ENCODE results near the gene PLA2G15.

Gene PLA2G15

DNA sequence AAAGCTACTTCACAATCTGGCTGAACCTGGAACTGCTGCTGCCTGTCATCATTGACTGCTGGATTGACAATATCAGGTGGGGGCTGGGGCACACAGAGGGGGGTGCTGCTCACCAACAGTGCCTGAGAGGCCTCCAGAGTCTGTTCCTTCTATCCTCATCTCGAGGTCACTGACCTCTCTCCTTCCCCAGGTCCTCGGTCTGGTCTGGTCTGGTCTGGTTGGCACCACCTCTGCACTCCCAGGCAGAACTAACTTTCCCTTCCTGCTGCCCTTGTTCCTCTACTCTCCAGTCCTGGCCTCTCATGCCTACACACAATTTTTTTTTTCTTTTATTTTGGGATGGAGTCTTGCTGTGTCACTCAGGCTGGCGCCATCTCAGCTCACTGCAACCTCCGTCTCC is 4.2 kb downstream of the PLA2G15 start:
- in situ Hi-C loops (cut with HindIII; ENCODE audit: low sequenced_read_pairs): loop anchor here (5.0 kb wide), 1 partner anchor 83 kb away; no protein-coding TSS in a partner anchor

DNA sequence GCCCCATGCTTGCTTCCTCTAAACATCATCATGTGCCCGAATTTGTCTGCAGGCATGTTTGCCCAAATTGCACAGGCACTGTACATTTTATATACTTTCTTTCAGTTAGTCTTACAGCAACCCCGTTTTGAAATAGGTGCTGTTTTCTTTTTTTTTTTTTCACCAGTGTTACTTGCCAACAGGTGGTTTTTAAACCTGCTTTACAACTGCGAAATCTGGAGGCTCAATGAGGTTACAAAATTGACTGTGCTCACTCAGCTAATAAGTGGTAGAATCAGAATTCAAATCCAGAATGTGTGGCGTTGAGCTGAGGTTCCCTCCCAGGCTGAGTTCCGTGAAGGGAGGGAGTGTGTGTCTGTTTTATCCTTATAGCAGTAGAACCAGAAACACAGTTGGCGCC is 5.8 kb downstream of the PLA2G15 start:
- in situ Hi-C loops (cut with HindIII; ENCODE audit: low sequenced_read_pairs): no loop called here

DNA sequence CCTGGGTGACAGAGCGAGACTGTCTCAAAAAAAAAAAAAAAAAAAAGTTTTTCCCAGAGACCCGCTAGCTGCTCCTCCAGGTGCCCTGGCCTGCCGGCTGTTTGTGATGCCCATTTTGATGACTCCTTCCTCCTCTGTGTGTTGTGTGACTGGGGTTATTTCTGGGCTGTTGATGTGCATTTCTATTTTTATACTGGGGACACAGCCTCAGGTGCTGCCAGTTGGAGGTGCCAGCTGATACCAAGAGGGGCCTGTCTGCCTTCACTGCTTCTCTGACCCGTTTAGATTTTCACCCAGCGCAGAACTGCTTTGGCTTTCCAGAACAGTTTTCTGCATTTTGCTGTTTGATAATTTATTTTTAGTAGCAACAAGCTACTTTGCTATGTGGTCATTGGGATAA is 6.7 kb downstream of the PLA2G15 start:
- in situ Hi-C loops (cut with HindIII; ENCODE audit: low sequenced_read_pairs): no loop called here

DNA sequence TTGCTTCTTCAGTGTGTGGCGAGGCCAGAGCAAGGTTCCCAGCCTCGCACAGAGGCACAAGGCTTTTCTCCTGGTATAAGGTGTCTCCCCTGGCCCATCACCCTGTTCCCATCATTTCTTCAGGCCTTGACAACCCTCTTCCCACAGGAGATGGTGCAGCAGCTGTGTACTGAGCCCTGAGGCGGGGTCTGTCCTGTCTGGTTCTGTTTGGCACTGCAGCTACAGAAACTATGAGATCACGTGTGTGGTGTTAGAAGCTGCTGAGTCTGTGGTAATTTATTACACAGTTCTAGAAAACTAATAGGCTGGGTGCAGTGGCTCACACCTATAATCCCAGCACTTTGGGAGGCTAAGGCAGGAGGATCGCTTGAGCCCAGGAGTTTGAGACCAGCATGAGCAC is 7.2 kb downstream of the PLA2G15 start:
- in situ Hi-C loops (cut with HindIII; ENCODE audit: low sequenced_read_pairs): no loop called here

DNA sequence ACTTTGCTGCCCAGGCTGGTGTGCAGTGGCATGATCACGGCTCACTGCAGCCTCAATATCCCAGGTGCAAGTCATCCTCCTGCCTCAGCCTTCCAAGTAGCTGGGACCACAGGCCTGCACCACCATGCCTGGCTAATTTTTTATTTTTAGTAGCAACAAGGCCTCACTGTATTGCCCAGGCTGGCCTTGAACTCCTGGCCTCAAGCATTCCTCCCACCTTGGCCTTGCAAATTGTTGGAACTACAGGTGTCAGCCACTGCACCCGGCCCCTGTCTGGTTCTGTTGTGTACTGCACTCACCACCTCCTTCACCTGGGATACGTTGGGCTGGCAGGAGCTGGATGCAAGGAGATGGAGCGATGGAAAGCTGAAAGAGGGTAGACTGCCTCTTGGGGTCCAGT is 8.5 kb downstream of the PLA2G15 start:
- in situ Hi-C loops (cut with HindIII; ENCODE audit: low sequenced_read_pairs): no loop called here

DNA sequence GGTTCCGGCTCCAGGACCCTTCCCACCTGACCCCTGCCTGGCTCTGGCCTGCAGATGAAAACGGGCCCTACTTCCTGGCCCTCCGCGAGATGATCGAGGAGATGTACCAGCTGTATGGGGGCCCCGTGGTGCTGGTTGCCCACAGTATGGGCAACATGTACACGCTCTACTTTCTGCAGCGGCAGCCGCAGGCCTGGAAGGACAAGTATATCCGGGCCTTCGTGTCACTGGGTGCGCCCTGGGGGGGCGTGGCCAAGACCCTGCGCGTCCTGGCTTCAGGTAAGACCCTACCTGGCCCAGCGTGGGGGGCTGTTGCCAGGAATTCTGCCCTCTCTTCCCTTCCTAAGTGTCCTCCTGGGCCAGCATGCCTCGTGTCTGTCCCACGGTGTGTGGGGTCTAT is 10.5 kb downstream of the PLA2G15 start:
- in situ Hi-C loops (cut with HindIII; ENCODE audit: low sequenced_read_pairs): no loop called here

DNA sequence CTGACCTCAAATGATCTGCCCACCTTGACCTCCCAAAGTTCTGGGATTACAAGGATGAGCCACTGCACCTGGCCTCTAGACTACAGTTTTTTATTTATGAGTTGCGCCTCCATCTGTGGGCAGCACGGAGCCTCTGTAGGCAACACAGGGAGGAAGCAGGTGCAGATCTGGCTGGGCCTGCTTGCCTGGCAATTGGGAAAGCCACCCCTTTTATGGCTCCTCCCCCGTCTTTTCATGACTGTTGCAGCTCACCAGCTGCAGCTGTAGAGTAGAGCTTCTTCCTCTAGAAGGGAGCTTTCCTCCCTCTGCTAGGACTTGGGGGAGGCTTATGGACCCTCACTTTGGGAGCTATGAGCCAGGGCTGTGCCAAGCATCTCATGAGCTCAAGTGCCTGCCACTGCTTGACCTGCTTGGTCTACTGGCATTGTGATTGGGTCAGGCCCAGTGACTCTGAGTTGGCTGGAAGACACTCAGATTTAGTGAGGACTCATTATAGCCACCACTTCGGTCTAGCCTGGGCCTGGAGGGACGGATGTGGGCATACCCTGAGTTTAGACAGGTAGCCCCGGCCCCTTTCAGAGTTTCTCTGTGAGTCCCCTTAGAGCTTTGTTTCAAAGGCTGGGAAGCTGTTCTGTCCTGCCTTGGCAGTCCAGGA is 12.2 kb downstream of the PLA2G15 start:
- in situ Hi-C loops (cut with HindIII; ENCODE audit: low sequenced_read_pairs): no loop called here

DNA sequence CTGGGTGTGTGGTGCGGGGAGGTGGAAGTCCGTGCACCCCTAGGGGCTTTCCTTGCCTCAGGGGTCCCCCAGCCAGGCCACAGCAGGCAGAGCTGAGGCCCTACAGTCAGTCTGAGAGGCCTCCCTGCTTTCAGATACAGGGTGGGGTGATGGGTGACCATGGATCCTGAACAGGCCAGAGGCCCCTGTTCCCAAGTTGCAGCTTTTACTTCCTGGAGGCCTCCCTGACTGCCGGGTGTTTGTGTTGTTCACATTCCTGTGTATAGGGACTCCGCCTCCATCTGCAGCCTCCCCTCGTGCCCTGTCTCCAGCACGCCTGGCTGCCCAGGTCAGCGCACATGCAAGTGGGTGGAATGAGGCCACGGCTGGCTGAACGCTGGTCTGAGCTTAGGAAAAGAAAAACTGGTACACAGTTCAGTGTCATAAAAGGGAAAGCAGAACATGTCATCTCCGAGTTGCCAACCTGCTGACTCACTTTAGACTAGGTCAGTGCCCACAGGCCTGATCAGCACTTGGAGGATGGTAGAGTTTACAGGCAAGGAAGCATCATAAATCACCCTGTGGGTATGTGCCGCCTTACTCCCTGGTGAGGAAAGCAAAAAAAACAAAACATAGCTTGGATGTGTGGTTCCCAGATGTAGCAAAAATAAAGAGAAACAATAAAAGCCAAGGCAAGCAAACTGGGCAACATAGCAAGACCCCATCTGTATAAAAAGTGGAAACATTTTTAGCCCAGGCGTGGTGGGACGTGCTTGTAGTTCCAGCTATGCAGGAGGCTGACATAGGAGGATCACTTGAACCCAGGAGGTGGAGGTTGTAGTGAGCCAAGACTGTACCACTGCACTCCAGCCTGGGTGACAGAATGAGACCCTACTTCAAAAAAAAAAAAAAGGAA is 13.0 kb downstream of the PLA2G15 start:
- in situ Hi-C loops (cut with HindIII; ENCODE audit: low sequenced_read_pairs): no loop called here

DNA sequence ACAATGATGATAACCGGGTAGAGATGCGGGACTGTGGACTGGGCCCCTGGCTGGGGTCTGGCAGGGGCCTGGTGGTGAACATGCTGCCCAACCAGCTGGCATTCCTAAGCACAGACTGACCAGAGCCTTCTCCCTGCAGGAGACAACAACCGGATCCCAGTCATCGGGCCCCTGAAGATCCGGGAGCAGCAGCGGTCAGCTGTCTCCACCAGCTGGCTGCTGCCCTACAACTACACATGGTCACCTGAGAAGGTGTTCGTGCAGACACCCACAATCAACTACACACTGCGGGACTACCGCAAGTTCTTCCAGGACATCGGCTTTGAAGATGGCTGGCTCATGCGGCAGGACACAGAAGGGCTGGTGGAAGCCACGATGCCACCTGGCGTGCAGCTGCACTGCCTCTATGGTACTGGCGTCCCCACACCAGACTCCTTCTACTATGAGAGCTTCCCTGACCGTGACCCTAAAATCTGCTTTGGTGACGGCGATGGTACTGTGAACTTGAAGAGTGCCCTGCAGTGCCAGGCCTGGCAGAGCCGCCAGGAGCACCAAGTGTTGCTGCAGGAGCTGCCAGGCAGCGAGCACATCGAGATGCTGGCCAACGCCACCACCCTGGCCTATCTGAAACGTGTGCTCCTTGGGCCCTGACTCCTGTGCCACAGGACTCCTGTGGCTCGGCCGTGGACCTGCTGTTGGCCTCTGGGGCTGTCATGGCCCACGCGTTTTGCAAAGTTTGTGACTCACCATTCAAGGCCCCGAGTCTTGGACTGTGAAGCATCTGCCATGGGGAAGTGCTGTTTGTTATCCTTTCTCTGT is 14.0 kb downstream of the PLA2G15 start:
- in situ Hi-C loops (cut with HindIII; ENCODE audit: low sequenced_read_pairs): no loop called here

DNA sequence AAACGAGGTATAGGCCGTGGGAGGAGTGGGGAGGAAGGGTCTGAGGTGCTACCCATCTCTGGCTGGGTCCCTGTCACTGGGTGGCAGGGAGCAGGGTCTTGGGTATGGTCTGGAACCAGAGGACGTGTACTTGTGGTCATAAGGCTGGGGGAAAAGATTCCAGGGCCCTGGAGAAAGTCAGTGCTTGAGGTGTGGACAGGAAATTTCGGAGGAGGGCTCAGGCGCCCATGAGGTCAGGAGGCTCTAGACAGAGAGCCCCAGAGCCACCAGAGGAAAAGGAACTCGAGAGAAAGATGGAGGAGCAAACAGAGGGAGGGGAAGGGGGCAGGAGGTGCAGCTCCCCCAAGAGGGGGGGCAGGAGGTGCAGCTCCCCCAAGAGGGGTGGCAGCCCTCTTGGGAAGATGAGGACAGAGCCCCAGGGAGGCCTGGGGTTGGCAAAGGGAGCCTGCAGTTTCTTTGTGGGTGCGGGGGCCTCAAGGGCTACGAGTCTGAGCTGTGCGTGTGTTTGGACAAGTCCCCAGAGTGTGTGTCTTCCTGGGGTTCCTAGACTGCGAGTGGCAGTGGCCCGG is 18.5 kb downstream of the PLA2G15 start:
- in situ Hi-C loops (cut with HindIII; ENCODE audit: low sequenced_read_pairs): no loop called here

DNA sequence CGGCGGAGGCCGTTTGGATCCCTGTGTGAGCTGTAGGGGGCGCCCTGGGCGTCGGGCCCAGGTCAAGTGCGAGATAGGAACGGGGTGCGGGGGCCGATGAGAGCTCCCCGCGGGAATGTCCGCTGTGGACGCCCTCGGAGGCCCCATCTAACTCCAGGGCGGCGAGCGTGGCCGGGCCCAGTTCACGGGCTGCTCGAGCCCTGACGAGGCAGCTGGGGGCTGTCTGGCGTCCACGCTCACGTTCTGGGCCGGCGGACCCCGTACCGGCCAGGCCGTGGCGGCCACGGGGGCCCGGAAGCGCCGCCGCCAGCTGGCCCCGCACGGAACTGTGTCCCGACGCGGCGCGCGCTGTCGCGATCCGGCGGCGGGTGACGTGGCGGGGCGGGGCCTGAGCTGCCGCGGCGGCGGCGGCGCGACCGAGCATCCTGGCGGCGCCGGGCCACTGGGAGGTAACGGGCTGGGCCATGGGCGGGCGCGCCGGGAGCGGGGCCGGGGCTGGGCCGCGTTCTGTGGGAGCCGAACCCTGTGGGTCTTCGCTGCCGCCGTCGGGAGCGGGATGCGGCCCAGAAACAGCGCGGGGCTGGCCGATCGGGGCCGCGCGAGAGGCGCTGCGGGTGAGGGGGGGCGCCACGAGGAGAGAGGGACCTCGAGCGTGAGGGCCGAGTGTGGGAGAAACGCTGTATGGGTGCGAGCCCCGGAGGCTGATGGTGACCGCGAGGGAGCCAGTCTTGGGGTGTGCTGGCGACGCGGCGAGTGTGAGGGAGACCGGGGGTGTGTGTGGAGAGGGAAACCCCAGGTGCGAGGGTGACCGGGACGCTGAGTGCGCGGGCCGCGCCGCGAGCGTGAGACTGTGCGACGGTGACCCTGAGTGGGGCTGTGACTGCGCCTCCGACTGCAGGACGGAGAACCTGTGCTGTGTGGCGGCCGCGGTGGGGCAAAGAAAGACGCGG is 19.2 kb downstream of the PLA2G15 start, which contains the start of gene SLC7A6:
TSS of gene SLC7A6 (plus strand) at position 399 of the 950 bp plus-strand sequence. CDS start 10,201 bp downstream, outside the sequence.
- in situ Hi-C loops (cut with HindIII; ENCODE audit: low sequenced_read_pairs): no loop called here

DNA sequence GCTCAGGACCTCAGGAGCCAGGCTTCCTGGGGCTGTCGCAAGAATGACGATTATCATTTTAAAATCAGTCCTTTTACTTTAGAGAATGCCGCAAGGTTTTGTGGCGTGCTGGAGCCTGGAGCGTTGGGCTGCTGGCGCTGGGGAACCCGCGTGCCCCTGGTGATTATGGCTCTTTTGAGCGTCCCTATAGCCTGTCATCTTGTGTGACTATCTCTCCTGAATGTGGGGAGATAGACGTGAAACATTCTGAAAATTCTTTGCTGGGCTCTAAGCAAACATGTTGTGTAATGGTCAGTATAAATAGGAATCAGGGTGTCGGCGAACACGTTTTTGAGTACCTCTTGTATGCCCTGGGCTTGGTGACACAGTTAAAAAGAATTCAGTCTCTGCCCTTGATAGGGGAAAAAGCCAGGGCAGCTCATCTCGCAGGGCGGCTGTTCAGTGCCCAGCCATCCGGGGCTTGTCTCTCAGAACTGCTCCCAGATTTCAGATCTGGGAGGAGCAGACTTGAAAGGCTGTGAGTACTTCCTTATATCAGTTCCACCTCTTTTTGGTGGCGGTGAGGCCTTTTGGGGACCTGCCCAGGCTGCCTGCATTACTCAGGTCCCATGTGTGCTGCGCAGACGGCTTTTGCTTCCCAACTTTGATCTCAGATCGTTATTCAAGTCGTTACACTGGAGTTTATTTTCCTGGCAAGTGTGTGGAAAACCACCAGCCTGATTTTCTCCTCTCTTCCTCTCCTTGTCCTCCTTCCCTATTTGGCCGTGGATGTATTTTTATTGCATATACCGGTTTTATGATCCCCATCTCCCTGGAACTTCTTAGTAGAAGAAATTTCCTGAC is 20.1 kb downstream of the PLA2G15 start:
- in situ Hi-C loops (cut with HindIII; ENCODE audit: low sequenced_read_pairs): no loop called here

DNA sequence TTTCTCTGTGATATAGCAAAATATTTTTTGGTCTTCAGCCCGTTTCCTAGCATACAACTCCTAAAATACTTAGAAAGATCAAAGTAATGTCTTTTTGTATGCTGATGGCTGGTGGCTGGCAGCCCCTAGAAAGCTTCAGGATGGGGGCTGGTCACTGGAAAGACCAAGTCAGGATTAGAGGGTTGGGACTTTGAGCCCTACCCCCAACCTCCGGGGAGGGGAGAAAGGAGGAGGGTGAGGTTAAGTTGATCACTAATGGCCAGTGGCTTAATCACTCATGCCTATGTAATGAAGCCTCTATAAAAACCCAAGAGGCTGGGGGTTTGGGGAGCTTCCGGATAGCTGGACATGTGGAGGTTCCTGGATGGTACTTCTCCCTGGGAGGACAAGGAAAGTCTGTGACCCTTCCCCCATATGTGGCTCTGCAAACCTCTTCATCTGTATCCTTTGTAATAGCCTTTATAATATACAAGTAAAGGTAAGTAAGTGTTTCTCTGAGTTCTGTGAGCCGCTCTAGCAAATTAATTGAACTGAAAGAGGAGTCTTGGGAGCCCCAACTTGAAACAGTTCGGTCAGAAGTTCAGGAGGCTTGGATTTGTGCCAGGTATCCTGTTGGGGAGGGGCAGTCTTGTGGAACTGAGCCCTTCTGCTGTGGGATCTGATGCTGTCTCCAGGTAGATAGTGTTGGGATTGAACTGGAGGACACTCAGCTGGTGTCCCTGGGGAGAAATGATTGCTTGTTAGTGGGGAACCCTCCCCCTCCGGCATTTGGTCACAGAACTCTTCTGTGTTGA is 22.6 kb downstream of the PLA2G15 start:
- in situ Hi-C loops (cut with HindIII; ENCODE audit: low sequenced_read_pairs): no loop called here

DNA sequence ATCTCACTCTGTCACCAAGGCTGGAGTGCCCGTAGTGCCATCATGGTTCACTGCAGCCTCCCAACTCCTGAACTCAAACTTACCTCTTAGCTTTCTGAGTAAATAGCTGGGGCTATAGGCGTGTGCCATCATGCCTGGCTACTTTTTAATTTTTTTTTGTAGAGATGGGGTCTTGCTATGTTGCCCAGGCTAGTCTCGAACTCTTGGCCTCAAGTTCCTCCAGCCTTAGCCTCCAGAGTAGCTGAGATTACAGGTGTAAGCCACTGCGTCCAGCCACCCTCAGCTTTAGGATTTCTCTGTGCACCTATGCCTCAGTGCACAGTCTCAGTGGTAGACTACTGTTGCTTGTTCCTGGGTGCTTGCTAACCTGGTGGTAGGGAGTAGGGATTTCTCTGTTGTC is 24.6 kb downstream of the PLA2G15 start:
- in situ Hi-C loops (cut with HindIII; ENCODE audit: low sequenced_read_pairs): no loop called here

DNA sequence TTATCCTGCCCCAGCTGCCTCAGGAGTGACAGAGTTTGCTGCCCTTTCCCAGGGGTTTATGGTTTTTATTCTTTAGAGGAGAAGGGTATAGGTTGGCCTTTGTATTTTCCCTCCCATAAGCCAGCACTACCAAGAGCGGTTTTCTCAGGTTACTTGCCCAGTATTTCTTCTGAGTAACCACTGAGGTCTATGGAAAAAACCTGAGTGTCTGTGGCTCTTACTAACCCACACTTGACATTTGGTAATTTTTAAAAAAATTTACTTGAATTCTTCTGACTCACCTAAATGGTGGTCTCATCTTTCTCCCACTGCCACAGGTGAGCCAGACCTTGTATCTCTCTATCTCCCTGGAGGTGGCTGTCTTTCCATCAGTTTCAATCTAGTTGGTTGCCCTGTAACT is 25.2 kb downstream of the PLA2G15 start:
- in situ Hi-C loops (cut with HindIII; ENCODE audit: low sequenced_read_pairs): no loop called here

DNA sequence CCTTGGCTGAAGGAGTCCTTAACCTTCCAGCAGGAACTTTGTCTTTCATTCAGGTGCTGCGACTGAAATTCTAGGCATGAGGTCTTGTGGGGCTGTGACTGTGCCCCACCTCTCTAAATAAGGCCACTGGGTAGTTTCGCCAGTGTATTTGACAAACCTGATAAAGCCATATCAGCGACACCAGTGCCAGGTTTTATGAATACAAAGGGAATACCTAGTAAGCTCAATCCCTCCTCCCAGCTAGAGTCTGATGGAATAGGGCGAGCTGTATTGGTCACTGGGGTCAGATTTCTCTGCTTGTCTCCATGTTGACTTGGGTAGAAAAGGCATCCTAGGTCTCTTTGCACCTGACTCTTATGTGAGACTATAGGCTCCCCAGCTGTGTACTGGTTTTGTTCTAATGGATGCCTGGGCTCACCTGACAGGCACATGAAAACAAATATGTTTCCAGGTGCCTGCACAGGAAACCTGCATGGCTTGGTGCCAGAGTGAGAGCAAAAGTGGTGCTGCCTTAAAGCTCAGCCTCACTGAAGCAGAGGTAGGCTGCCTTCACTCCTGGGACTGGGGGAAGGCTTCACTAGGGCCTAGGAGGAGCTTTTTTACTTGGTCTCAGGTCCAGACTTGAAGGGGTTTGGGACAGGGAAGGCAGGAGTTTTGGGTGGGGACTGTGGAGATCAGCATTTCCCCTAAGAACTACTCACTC is 27.5 kb downstream of the PLA2G15 start:
- in situ Hi-C loops (cut with HindIII; ENCODE audit: low sequenced_read_pairs): no loop called here

DNA sequence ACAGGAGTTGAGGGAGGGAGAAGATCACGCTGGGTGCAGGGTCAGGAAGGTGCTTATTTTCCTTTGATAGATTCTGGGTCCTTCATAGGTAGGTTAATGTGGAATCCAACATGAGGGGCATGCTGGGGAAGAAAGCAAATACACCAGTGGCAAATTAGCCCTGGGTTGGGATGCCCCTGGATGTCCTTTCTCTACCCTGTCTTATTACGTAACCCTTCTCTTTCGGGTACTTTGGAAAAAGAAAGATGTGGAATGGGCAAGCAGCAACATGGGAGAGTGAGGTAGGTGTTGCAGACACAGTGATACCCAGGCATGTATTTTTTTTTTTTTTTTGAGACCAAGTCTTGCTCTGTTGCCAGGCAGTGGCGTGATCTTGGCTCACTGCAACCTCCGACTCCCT is 28.3 kb downstream of the PLA2G15 start:
- in situ Hi-C loops (cut with HindIII; ENCODE audit: low sequenced_read_pairs): no loop called here

DNA sequence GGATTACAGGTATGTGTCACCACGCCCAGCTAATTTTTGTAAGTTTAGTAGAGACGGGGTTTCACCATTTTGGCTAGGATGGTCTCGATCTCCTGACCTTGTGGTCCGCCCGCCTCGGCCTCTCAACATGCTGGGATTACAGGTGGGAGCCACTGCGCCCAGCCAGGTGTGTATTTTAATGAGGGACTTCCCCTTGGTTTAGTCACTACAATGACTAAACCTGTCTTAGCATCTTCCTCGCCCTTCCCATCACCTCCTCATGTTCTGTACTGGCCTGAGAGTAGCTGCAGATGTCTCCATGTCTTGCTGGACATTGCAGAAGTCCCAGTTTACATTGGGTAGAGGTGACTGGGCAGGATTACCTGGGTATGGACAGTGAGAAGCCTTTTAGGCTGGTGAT is 28.7 kb downstream of the PLA2G15 start:
- in situ Hi-C loops (cut with HindIII; ENCODE audit: low sequenced_read_pairs): no loop called here

Data from endothelial cell of hepatic sinusoid (primary cell).